Measurements from ENCODE around the gene NHEJ1. TPM values are rescaled to one million over a fixed set of nuclear protein-coding genes. Genes with fewer than 3 reads are reported as not detected.

NHEJ1 gene
- total and polyA plus RNA-seq, 2 of the 13 experiments (the other 11 are each of a cell fraction or from before 2014, with no cell fraction given), result 30.0 to 30.7 TPM

- TF ChIP-seq, protein P1, sequence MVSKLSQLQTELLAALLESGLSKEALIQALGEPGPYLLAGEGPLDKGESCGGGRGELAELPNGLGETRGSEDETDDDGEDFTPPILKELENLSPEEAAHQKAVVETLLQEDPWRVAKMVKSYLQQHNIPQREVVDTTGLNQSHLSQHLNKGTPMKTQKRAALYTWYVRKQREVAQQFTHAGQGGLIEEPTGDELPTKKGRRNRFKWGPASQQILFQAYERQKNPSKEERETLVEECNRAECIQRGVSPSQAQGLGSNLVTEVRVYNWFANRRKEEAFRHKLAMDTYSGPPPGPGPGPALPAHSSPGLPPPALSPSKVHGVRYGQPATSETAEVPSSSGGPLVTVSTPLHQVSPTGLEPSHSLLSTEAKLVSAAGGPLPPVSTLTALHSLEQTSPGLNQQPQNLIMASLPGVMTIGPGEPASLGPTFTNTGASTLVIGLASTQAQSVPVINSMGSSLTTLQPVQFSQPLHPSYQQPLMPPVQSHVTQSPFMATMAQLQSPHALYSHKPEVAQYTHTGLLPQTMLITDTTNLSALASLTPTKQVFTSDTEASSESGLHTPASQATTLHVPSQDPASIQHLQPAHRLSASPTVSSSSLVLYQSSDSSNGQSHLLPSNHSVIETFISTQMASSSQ (IDR thresholded peaks at IDR 0.05; ENCODE audit: low read depth), result peak; percentile 100
- TF ChIP-seq, protein P1 (CRISPR knock-in tag; IDR thresholded peaks at IDR 0.05; ENCODE audit: borderline replicate concordance), result peak; percentile 99
- TF ChIP-seq HBP1 (CRISPR knock-in tag; IDR thresholded peaks at IDR 0.05; ENCODE audit: low read depth), result peak; percentile 3; the same call in 1 of the 2 replicates
- TF ChIP-seq, protein P2, sequence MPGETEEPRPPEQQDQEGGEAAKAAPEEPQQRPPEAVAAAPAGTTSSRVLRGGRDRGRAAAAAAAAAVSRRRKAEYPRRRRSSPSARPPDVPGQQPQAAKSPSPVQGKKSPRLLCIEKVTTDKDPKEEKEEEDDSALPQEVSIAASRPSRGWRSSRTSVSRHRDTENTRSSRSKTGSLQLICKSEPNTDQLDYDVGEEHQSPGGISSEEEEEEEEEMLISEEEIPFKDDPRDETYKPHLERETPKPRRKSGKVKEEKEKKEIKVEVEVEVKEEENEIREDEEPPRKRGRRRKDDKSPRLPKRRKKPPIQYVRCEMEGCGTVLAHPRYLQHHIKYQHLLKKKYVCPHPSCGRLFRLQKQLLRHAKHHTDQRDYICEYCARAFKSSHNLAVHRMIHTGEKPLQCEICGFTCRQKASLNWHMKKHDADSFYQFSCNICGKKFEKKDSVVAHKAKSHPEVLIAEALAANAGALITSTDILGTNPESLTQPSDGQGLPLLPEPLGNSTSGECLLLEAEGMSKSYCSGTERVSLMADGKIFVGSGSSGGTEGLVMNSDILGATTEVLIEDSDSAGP (CRISPR knock-in tag; IDR thresholded peaks at IDR 0.05; ENCODE audit: borderline replicate concordance), result peak; percentile 16; the same call in 1 of the 2 replicates
- no peak for TF ChIP-seq ZBTB21 (CRISPR knock-in tag; IDR thresholded peaks at IDR 0.05)
- peak; percentile 95 for TF ChIP-seq NR2F6 (IDR thresholded peaks at IDR 0.05)
- TF ChIP-seq NR2F6 (CRISPR knock-in tag; IDR thresholded peaks at IDR 0.05), result peak; percentile 87
- TF ChIP-seq KDM6A (CRISPR knock-in tag; IDR thresholded peaks at IDR 0.05; ENCODE audit: low read depth), result peak; percentile 87
- peak; percentile 98 for TF ChIP-seq ZNF503 (CRISPR knock-in tag; IDR thresholded peaks at IDR 0.05)
- TF ChIP-seq, protein P3, sequence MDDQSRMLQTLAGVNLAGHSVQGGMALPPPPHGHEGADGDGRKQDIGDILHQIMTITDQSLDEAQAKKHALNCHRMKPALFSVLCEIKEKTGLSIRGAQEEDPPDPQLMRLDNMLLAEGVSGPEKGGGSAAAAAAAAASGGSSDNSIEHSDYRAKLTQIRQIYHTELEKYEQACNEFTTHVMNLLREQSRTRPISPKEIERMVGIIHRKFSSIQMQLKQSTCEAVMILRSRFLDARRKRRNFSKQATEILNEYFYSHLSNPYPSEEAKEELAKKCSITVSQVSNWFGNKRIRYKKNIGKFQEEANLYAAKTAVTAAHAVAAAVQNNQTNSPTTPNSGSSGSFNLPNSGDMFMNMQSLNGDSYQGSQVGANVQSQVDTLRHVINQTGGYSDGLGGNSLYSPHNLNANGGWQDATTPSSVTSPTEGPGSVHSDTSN (CRISPR knock-in tag; IDR thresholded peaks at IDR 0.05; ENCODE audit: borderline replicate concordance), result no peak
- peak; percentile 93 for TF ChIP-seq TBX2 (CRISPR knock-in tag; IDR thresholded peaks at IDR 0.05; ENCODE audit: borderline replicate concordance)
- TF ChIP-seq ZBTB10 (CRISPR knock-in tag; IDR thresholded peaks at IDR 0.05; ENCODE audit: borderline replicate concordance), result no peak
Measured at GRCh38 chr2:219071131-219071816, 89.3 kb downstream of the NHEJ1 start (continued).

Measured in HepG2 (cell line).